ENCODE results near the gene PKNOX2. TPM values are rescaled to one million over a fixed set of nuclear protein-coding genes. Genes with fewer than 3 reads are reported as not detected.

Gene PKNOX2
- total RNA-seq, 1 donor from 2014 or later = not detected

DNA sequence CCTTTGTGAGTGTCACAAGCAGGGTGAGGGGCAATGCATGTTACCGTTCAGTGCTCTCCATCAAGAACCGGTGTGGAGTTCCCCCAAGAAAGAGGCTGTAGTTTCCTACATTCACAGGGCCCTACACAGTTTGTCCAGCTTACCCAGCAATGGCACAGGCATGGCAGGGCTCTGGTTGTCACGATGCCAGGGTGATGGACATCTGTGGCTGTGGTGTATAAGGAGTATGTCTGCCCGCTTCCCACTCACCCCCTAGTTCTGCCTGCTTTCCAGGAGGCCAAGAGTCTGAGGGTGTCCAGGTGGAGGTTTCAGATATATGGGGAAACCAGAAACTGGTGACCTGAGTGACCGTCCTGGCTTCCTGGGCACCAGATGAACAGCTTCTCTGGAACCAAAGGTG lies 116.1 kb downstream of the PKNOX2 start:
- intact Hi-C loops (cut with micrococcal nuclease) = no loop called here

DNA sequence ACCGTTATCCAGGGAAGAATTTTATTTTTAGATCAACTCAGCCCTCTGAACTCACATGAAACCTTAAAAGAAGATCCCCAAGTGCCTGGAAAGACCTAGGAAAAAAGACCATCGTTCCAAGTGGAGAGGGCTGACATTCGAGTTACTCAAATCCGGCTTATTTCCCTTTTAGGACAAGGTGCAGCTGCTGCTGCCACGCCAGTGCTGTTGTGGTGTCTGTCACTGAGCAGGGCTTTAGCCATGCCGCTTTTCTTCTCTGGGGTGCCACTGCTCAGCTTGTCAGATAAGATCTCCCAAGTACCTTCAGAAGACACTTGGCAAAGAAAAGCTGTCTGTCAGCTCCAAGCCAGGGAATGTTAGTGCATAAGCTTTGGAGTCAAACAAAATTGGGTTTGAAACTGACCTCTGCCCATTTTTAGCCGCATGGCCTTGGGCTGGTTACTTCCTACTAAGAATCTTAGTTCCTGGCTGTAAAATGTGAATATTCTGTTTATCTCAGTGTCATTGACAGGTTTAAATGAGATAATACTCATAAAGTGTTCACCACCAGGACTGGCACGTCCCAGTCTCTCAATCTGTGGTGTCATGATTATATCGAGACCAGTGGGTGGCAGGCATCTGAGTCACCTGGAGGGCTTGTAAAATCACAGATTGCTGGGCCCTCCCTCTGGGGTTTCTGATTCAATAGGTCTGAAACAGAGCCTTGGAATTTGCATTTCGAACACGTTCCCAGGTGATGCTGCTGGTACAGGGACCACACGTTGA lies 117.5 kb downstream of the PKNOX2 start:
- intact Hi-C loops (cut with micrococcal nuclease) = no loop called here

DNA sequence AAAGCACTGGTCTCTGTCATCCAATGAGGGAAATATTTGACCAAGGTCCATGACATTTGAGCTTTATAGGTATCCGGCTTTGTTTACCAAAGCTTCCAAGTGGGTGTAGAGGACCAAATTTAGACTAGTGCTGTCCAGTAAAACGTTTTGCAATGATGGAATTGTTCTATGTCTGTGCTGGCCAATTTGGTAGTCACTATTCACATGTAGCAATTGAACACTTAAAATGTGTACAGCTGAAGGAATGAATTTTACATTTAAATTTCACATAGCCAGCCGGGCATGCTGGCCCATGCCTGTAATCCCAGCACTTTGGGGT lies 118.0 kb downstream of the PKNOX2 start:
- intact Hi-C loops (cut with micrococcal nuclease) = no loop called here

DNA sequence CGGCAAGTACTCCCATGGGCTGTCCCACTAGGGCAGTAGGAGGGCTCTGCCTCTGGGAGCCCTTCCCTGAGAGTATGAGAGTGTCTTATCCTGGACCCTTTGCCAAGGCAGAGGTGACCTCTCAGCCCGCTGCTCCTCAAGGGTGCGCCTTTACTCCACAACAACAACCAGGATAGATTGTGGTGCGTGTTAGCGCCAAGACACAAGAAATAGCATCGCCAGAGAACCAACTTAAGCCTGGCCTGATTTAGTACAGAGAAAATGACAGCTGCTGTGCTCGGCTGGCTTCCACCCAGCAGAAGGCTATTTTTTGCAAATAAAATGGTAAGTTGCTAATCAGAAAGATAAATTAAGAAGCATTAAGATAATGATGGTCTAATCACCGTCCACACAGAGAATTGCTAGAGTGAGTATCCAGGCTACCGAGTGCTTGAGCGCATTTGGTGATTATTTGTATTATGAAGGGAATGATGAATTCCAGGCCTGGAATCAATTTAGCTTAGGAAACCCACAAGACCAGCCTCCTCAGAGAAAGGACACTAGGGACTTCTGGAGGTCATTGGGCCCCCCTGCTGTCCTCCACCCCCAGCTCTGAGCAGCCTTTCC lies 119.8 kb downstream of the PKNOX2 start:
- intact Hi-C loops (cut with micrococcal nuclease) = no loop called here

DNA sequence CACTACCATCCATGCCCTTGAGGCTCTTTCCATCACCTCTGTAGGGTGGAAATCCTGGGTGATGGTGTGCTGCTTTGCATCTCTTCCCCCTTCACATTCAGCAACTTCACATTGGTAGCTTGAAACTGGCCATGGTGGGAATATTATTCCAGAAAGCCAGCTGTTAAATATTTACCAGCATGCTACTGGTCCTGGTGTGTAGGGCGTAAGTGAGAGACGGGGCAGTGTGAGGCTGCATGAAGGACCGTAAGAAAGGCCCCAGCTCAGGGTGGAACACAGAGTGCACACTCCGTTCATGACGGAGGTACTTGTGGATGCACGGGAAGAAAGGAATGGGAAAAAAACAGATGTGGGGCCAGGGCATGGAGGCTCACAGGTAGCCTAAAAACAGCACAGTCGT lies 121.3 kb downstream of the PKNOX2 start:
- intact Hi-C loops (cut with micrococcal nuclease) = no loop called here

DNA sequence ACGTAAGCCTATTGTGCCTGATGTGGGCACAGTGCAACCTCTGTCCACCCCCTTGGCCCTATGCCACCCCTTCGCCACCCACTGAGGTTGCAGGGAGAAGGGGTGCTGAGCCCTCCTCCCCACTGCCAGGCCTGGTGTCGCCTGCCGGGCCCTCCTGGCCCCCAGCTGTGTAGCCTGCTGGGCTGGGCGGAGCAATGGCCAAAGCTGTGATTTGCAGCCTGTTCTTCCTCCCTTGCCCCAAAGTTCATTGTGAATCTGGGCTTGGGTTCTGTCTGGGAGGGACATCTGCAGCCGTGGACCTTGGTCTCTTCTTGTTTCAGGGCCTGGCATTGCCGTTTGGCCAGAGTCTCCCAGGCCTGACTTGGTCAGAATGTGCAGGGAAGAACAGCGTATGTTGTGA lies 121.9 kb downstream of the PKNOX2 start:
- intact Hi-C loops (cut with micrococcal nuclease) = no loop called here

DNA sequence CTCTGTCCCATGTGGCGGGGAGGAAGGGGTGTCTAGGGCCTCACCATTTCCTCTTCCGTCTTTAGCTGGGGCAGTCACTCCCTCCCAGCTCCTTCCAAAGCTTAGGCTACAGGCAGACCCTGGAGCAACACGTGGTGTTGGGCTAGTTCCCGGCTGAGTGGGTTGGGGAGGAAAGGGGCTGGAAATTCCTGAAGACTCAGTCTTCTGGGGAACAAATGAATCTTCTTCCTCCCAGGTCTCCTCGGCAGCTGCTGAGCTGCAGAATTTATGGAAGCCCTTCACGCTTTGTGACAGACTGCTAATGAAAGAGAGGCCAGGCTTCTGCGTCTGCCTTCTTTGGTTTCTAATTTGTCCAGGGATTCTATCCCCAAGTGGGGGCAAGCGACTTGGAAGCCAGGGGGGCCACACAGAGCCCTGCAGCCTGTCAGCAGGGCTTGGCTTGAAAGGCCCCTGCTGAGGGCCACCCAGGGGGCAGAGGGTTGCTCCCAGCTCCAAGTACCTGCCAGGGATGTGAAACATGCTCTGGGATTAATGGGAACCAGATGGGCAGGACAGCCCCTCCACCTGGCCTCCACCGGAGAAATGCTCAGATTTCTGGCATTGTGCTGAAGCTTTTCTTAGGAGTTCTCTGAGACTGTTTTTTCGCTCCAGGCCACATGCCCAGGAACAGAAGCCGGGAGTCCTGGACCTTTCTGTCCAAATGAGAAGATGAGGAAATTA lies 123.1 kb downstream of the PKNOX2 start:
- intact Hi-C loops (cut with micrococcal nuclease) = no loop called here

DNA sequence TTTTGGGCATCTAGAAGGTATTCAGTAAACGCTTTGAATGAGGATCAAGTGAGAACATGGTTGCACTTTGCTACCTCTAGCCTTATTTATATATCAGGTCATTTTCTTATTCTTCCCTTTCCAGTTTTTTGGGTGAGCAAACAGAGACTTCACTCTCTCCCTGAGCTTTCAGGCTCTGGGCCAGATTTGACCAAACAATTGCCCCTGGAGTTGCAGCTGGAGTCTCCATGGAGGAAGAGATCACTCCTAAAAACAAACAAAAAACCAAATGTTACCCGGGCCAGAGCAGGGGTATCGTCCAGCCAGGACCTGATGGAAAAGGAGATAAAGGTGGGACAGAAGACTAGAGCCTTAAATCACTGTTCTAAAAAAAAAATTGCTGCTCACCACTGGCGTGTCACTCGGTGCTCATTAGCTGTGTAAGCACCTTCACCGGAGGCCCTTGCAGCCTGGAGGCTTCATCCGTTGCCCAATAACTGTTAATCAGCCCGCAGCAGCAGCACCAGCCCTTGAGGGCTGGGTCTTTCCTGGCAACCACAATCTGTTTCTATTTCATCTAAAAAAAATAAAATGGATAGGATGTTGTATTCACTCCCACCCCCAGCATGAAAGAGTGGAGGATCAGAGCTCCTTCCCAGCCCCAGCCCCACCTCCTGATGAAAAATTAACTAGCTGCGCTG lies 125.0 kb downstream of the PKNOX2 start:
- intact Hi-C loops (cut with micrococcal nuclease) = no loop called here

DNA sequence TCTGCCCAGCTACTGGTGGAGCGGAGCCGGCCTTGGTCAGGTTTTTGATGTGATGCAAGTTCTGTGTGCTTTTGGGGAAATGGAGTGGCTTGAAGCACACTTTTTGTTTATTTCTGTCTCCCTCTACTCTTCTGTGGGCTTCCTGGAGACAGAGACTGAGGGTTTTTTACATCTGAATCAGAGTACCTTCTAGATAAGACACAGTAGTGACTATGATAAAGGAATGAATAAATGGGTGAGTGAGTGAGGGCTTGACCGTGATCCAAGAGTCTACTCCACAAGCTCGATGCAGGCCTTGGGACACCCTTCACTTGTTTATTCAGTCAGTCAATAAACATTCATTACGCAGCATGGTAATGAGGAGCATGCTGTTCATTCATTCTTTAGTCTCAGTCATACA lies 125.7 kb downstream of the PKNOX2 start:
- intact Hi-C loops (cut with micrococcal nuclease) = no loop called here

DNA sequence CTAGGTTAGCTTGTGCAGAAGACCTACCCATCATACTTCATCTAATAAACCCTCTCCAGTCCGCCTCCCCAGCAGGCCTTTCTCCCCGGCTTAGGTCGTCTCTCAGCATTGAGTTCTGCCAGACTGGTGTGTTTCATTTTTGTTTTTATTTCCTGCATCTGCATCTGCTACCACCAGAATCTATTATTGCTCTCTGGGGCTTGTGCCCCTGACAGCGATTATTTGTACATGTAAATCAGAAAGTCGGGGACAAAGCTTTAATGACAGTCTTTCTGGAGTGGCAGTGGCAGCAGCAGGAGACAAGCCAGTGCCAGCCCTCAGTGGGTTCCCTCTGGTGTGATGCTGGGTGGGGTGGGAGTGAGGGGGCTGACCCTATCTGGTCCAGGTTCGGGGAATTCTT lies 127.5 kb downstream of the PKNOX2 start:
- intact Hi-C loops (cut with micrococcal nuclease) = no loop called here

DNA sequence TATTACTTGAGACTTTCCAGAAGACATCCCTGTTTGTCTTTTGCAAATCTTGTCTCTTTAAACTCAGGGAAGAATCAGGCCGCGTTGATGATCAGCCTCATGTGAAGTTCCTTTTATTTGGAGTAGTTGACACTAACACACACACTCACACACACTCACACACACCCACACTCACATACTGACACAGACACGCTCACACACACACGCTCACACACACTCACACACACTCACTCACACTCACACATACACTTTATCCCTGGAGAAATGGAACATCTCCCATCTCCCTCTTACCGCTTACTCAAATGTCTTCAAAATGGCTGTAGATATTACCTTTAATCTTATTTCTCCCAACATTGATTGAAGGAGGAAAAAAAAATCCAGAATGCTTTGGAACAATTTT lies 129.0 kb downstream of the PKNOX2 start:
- intact Hi-C loops (cut with micrococcal nuclease) = no loop called here

DNA sequence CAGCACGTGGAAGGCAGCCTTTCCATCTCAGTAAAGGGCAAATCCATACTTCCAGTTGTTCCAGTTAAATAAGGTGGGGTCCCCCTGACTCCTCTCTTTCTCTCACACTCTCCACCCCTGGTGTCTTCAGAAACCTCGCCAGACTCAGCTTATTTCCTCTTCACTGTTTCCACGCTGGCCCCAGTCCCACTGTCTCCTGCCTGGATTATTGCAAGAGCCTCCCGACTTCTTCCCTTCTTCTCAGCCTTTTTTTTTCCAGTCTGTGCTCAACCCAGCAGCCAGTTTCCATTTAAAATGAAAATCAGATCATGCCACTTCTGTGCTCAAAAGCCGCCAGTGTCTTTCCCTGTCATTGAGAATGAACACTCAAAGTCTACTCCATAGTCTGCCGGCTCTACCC lies 131.4 kb downstream of the PKNOX2 start:
- intact Hi-C loops (cut with micrococcal nuclease) = no loop called here

DNA sequence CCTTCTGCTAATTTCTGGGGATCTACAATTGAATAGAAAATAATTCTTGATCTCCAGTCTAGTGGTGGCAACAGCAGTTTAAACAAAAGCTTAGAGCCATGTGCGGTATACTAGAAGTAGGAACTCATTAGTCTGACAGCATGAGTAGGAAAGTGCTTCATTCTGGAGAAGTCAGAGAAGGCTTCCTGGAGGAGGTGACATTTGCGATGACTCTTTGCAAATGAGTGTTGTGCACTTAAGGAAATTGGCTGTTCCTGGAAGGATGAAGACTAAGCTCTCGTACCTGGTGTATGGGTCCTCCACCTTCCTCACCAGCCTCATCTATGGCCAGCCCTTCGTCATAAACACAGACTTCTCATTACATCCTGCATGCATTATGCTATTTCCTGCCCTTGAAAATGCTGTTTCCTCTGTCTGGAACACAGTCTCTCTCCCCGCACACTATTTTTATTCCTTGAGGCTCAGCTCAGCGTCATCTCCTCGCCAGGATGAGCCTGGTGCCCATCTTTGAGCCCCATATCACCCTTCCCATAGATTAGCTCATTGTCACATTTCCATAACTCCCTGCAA lies 132.9 kb downstream of the PKNOX2 start:
- intact Hi-C loops (cut with micrococcal nuclease) = no loop called here

DNA sequence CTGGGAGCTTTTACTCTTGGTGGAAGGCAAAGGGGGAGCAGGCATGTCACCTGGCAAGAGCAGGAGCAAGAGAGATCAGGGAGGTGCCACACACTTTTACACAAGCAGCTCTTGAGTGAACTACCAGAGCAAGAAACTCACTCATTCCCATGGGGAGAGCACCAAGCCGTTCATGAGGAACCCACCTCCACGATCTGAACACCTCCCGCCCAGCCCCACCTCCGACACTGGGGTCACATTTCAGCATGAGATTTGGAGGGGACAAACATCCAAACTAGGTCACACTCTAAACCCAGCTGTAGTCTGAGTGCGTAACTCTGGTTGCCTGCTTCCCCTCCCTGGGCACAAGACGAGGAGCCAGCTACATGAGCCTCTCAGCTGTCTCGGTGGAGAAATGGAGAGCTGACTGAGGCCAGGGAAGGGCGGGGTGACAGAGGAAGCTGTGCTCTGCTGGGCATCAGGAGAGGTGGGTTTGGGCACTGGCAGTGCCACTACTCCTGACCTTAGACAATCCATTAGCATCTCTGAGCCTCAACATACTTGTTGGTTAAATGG lies 134.6 kb downstream of the PKNOX2 start:
- intact Hi-C loops (cut with micrococcal nuclease) = no loop called here

DNA sequence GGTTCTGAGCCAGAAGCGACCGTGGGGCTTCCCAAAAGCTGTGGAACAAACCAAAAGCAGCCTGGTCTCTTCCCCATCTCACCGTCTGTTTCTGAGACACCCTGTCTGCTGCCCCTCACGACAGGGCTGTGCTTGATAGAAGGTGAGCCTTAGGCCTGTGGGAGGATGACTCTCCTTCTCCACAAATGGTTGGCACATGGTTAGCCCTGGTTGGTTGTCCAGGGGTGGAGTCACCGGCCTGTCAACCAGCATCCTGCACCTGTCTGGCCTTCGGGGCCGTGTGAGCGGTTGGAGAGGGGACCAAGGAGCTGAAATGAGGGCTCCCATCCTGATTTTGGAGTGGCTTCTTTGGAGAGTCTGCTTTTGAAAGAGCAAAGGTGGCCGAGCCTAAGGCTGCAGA lies 135.3 kb downstream of the PKNOX2 start:
- intact Hi-C loops (cut with micrococcal nuclease) = no loop called here

DNA sequence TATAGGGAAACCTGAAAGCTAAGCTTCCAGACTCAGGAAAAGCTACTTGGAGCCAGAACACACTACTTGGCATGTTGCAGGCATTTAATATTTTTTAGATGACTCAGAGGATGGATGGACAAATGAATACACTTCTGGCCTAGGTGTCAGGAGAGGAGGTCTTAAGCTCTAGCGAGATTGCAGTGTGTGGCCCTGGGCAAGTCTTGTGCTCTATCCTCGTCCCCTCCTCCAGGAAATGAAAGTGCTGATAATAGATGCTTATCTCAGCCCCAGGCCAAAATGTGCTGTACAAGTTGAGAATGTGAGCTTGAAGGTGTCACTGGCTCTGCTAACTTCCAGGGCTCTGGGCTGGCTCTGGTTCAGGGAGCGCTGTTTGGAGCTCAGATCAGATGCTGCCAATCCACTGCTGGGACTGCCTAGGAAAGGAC lies 136.3 kb downstream of the PKNOX2 start:
- intact Hi-C loops (cut with micrococcal nuclease) = no loop called here

DNA sequence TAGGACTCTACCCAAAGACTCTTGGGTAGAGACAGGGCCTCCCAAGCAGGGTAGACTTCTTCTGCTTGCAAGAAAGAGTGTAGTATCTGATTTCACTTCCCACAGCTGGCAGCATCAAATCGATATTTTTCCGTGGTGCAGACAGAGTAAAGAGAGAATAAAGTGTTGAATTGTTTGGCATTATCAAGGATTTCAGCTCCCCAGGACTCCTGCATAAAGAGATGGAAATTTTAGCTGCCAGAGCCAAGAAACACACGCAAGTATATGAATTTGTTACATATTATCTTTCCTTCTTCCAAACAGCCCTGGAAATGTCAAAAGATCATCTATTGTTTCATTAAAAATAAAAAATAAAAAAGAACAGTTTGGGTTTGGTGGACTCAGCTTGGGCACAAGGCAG lies 136.8 kb downstream of the PKNOX2 start:
- intact Hi-C loops (cut with micrococcal nuclease) = no loop called here

DNA sequence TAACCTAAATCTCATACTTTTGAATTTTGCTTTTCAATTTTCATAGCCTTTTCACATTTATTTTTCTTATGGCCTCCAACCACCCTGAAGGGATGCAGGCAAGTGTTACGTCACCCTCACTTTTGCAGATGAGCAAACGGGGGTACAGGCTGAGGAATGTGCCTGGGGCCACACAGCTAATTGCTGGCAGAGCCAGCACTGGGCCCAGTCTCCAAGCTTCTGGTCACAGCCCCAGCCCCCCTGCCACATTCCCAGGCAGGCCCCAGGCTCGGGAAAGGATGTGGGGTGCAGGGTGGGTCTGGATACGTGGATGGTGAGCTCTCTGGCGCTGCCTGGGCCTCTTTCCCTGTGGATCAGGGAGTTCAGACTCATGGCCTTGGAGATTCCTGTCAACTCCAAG lies 138.6 kb downstream of the PKNOX2 start:
- intact Hi-C loops (cut with micrococcal nuclease) = no loop called here

DNA sequence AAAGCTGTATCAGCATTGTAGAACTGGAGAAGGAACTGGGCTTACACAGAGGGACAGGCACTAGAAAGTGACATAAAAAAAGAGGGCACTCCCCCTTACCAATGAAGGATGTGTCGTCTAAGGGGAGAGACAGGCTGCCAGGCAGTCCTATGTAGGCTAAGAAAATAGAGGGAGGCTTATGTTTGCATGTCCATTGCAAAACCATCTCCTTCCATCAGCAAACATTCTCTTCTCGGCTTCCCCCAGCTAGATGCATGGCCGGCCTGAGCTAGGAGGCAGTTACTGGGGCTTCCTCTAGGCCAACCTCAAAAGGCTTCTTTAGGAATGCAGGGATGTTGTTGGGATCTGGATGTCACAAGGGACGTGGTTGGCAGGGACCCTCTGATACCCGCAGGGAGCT lies 139.1 kb downstream of the PKNOX2 start:
- intact Hi-C loops (cut with micrococcal nuclease) = no loop called here

DNA sequence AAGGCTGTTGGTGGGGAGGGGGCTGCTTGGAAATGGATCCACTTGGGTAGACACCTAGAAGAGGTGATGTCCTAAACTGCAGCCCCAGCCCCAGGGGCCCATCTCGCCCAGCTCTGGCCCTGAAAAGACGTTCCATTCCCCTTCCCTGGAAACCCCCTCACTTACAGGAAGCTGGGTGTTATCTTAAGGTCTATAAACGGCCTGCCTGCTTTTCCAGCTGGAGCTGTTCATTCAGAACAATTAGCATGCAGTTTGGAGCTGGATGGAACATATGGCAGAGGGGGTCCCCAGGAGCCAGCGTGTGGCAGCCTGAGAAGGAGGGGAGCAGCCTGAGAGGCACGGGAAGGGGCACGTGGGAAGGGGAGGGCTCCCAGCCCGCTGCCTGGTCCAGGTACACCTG lies 139.6 kb downstream of the PKNOX2 start:
- intact Hi-C loops (cut with micrococcal nuclease) = no loop called here

DNA sequence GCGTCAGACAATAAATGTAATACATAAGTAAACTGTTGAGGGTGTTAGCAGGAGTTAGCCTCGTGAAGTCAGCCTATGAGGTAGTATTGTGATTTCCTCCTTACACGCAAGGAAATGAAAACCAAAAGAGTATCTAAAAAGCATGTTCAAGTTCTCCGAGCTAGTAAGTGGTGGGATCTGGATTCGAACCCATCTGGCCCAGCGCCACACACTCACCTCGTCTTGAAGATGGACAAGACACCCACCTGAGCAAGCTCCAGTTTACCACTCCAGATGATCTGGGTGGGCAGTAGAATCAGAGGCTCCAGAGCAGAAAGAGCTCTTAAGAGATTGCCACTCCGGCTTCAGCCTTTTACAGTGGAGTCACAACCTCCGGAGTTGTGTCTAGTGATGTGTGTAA lies 140.3 kb downstream of the PKNOX2 start:
- intact Hi-C loops (cut with micrococcal nuclease) = no loop called here

DNA sequence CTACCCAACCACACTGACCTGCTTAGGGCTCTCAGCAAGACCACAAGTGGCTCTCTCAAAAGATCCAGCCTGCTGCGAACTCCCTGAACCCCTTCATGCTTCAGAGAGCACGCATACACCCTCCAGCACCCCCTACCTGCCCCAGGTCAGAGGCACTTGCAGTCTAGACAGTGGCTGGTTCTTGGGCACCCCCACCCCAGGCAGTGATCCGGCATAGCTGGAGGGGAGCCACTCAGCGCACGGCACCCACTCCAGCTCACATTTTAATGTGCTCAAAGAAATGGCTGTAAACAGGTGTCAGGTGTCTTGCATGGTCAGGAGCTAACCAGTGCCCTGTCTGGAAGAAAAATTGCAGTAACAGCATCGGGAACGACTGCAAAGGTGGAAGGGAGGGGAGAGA lies 140.8 kb downstream of the PKNOX2 start:
- intact Hi-C loops (cut with micrococcal nuclease) = no loop called here

Data from T-helper 1 cell treated with Interleukin-12 subunit alpha and Interleukin-12 subunit beta and Interleukin-4 antibody, amounts not matched to agents 30 ng/mL and 1 ng/mL, for 36 hours (primary cell).